GM23248 (cell line): Measurements from ENCODE around the gene GAS2L1.

Experiments
- EZH2 ChIP-seq: fragments of 200-600 bp; sonication (generic); IDR thresholded peaks from 2 replicates; pipeline ENCODE4 v1.6.1; 2018; ENCODE audit warnings: antibody characterized with exemption, mild to moderate bottlenecking; ENCODE audit not compliant: insufficient read depth, poor library complexity, severe bottlenecking
- EZH2phosphoT487 ChIP-seq: fragments of 200-600 bp; sonication (generic); IDR thresholded peaks from 2 replicates; pipeline ENCODE4 v1.6.1; 2018; ENCODE audit warnings: antibody characterized with exemption, moderate library complexity, mild to moderate bottlenecking, low read depth; ENCODE audit not compliant: insufficient read depth

DNA sequence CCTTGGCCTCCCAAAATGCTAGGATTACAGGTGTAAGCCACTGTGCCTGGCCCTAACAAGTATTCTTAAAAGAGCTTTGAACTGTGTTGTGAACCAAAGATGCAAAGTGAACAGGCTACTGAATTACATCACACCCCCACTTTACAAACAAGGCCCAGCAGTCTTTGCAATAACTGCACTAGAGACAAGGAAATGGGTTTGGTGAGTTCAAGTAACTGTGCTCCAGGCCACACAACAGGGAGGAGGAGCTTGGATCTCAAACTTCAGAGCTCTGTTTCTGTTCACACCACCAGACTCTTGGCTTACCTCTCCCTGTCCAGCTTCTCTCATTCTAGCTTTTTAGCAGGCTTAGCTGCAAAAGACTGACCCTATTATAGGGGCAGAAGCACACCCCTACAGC is 39.5 kb downstream of the GAS2L1 start:
- TF ChIP-seq EZH2 (no peak), EZH2phosphoT487 (no peak)
